Ishikawa (cell line): ENCODE measurements around the gene SCNN1B.

Experiments used
- FOXM1 ChIP-seq: IDR thresholded peaks from 2 replicates; pipeline ENCODE4 v1.6.1; 2012; ENCODE audit warnings: low read depth, borderline replicate concordance
- MAX ChIP-seq: IDR thresholded peaks from 2 replicates; pipeline ENCODE4 v1.6.1; 2012
- REST ChIP-seq: IDR thresholded peaks from 2 replicates; pipeline ENCODE4 v1.6.1; 2012; ENCODE audit warnings: low read depth, mild to moderate bottlenecking

DNA sequence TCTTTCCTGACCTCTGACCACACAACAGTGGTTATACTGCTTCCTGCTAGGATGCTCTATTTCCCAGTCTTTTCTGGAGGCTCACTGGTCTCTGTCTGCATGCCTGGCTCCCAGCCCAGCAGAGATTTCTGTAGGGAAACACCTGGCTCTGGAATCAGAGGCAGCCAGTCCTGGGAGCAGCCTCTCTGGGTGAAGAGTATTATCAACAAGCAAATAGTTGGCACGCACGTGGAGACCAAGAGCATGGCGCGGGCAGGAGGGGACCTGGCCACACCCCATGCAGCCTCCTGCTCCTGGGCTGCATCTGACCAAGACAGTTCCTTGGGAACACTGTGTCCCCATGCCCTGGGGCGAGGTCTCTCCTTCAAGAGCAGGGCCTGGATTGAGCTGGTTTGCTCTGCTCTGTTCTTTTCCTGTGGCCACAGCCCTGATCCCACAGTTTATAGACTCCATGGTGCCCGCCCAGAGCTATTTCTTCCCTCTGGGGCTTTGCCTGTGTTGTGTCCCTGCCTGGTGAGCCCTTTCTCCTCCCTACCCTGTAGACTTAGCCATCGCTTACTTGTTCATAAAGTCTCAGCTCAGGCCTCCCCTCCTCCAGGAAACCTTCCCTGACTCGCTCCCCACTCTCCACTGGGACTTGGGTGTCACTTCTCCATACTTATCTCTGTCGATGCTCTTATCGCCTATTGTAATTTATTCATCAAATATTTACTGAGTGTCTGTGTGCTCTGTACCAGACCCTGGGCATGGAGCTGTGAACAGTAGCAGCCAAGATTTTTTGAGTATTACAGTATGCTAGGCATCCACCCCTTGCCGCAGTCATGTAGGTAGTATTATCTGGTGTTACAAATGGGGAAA lies 60.6 kb downstream of the SCNN1B start:
- TF ChIP-seq FOXM1, result no peak
- TF ChIP-seq REST, result no peak
- no peak for TF ChIP-seq MAX
